ENCODE results near the gene CD151. TPM values are rescaled to one million over a fixed set of nuclear protein-coding genes. Genes with fewer than 3 reads are reported as not detected.

The CD151 gene
- total RNA-seq, 1 experiment from 2014 or later = 825 TPM

DNA sequence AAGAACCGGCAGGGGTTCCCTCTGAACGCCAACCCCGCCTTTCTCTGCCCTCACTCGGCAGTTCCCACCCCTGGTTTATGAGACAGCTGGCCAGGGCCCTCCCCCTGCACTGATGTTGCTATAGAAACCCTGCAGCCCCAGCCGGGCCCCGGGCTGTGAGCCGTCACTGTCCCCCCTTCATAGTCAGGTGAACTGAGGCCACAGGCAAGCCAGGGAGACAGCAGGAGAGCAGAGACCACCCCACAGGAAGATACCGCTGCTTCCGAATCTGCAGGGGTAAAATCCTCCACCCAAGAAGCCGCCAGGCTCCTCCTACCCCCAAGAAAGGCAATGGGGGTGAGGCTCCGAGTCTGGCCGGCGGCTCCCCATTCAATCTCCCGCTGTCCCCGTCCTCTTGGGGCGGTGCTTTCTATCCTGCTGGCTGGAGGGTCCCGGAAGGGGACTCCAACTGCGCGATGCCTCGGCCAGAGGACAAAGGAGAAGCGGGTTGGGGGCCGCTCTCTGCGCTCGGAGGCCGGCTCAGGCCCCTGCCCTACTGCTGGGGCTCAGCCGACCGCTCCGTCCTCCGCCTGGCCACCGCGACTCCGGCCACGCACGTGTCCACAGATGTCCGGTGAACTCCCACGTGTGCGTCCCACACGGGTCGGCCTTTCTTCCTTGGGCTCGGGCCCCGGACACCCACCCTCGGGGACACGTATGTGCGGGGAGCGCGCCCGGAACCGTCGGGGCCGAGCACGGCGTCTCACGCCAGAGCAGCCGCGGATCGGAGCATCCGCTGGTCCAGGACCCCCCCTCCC lies 35.3 kb upstream of the CD151 start:
- DNase-seq (ENCODE audit: low spot score) = peak; percentile 79

DNA sequence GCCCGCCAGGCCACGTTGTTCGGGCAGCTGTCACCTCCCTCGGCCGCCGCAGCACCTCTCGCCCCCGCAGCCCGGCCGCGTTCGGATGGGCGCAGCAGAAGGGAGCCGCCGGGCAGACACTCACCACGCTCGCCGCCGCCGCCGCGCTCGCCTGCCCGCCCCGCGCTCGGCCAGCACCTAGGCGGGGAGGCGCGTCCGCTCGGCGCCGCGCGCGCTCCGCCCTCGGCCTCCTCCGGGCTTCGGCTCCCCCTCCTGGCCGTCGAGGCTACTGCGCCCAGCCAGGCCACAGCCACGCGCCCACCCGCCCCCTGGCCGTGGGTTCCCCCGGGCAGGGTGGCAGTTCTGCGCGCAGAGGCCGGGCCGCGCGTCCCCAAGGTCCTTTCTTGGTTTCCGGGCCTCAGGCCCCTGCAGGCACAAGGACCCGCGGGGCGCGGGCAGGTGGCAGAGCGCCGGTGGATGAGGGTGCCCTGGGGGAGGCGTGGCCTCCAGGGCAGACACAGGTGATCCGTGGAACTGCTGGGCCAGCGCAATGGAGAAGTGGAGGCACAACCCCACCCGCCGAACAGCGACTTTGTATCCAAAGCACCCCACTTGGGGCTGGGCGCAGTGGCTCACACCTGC lies 34.5 kb upstream of the CD151 start, which contains the start of gene SLC25A22:
Gene SLC25A22 (minus strand): TSS at position 189 of the 621 bp plus-strand sequence. CDS start 3,275 bp downstream, outside the sequence.
- DNase-seq (ENCODE audit: low spot score) = peak; percentile 70

DNA sequence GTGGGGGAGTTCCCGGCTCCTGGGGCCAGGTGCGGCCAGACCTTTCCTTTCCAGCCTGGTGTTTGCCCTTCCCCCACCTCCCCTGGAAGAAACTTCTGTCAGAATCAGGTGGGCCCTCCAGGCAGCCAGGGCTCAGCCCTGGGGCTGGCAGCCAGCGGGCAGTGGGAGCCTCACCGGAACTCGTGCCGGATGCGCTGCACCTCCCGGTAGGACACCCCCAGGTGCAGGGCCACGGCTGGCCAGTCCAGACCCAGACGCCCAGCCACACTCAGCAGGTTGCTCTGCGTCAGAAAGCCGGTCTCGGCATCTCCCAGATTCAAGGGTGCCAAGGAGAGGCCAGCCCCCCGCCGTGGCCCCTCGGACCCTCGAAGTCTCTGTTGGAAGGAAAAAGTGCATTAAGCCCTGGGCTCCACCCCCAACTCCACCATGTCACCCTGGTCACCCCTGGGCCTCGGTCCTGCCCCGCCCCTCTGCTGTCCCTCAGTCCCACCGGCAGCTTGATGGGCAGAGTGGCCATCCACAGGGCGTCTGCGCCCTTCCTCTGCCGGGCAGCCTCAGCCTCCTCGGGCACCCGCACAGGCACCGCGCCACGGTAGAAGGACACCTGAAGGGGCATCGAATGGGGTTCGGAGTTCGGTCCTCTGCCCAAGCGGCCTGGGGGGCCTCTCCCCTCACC lies 33.0 kb upstream of the CD151 start:
- DNase-seq (ENCODE audit: low spot score) = no peak

DNA sequence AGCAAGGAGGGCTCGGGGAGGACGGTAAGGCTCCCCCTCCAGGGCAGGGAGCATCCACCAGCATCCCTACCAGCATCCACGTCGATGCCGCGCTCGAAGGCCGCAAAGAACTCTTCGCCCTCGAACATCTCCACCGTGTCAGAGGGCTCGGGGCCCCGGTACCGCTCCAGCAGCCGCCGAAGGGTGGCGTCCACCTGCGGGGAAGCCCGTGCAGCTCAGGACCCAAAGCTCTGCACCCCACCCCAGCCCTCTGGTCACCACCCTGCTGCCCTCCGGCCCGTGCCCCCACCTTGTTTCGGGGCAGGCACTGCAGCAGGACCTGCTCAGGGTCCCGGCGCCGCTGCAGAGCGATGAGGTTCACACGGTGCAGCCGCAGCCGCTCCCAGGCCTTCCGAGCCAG lies 32.3 kb upstream of the CD151 start:
- no peak for DNase-seq (ENCODE audit: low spot score)

DNA sequence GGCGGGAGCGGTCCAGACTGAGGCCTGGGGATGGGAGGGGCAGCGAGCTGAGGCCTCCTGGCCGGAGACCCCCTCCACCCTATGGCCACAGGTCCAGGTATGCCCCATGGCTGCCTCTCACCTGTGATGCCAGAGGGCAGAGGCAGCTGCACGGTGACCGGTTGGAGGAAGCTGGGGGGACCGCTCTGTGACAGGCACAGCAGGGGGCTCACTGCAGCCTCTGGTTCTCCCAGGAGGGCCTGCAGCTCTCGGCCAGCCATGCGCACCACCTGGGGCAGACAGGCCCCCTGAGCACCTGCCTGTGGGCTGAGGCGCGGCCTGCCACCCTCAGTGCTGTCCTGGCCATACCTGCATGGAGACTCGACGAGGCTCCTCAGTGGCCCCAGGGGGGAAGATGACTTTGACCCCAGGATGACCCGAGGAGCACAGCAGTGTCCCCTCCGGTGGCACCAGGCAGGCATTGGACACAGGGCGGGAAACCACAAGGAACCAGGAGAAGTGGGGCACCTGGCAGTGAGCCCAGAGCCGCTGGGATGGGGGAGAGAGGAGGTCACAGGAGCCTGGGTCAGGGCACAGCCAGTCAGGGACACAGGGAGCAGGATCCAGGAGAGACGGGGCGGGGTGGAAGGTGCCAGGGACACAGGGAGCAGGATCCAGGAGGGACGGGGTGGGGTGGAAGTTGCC lies 31.5 kb upstream of the CD151 start:
- no peak for DNase-seq (ENCODE audit: low spot score)

DNA sequence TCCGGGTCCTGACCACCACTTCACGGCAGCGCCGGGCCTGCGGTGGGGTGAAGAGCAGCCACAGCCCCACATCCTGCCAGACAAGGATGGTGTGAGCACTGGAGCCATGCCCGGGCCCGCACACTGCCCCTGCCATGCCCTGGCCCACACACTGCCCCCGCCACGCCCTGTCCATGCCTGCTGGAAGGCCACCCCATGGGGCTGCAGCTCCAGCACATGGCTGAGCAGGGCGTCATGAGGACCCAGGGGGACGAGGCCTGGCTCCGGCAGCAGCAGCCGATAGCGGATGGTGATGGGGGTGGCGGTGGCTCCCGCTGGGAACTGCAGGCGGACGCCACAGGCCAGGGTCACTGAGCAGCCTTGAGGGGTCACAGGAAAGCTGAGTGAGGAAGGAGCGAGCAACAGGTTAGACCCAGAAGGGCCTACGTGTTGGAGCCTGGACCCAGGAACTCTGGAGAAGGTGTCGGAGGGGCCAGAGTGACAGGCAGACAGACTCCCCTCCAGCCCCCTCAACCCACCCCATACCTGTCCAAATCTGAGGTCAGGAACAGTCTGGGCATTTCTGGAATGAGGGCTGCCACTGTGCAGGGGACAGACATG lies 30.6 kb upstream of the CD151 start:
- no peak for DNase-seq (ENCODE audit: low spot score)

DNA sequence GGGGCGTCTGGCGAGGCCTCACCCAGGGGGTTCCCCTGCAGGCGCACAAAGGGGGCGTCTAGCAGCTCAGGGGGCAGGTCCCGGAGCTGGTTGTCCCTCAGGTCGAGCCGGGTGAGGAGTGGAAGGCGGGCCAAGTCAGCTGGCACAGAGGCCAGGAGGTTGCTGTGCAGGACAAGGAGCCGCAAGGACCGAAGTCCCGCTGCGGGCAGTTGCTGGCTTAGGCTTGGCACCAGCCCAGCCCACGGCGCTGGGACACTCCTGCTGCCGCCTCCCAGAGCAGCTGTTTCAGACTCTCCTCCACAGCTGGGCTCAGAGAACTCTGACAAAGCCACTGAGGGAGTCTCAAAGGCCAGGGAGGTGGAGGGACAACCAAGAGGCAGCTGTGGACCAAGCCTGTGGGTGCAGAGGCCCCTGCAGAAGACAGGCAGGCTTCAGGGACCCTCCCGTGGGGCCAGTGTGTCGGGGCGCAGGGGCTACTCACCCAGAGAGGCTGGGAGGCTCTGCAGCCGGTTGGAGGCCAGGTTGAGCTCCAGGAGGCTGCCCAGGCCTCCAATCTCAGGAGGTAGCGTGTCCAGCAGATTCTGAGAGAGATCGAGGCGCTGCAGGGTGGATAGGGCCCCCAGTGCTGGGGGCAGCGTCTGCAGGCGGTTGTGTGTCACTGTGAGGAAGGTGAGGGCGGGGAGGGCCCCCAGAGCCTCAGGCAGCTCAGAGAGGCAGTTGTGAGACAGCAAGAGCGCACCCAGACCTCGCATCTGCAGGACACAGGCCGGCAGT lies 29.9 kb upstream of the CD151 start:
- no peak for DNase-seq (ENCODE audit: low spot score)

DNA sequence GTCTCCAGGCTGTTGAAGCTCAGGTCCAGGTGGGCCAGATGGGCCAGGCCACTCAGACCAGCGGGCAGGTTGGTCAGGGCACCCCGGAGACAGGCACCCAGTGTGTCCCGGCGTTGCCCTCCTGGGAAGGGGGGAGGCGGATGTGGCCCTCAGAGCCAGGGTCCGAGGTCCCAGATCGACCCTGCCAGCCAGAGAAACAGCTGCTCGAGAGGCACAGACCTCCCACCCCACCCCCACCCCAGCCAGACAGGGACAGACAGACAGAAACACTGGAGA lies 29.3 kb upstream of the CD151 start:
- no peak for DNase-seq (ENCODE audit: low spot score)

DNA sequence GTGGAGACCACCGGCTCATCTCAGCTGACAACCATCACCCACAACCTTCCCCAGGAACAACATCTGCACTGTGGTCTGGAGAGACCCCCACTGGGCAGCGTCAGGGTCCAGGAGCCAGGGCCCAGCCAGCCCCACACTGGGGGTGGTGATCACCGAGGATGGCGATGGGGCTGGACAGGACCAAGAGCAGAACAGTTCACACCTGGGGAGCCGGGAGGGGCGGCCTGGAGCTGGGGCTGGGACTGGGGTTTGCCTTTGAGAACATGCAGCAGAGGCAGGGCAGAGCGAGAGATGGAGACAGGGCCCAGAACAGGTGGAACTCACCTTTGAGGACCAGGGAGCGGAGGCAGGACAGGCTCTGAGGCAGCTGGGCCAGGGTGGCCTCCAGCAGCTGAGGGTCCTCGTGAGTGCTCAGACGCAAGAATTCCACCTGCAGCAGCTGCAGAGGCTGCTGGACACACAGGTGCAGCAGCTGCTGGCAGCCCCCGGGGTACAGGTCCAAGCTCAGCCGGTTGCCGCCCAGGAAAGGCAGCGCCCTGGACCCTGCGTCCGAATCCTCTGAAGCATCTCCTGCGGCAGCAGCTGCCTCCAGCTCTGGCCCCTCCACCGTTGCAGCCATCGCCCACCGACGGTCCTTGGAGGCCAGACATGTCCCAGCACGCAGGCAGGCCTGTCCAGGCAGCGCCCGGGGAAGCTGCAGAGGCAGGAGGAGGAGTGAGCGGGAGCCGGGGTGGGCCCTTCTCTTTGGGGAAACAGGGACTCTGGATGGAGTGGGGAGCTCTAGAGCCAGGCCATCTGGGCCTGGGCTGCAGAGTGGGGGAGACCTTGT lies 28.8 kb upstream of the CD151 start:
- DNase-seq (ENCODE audit: low spot score) = no peak

DNA sequence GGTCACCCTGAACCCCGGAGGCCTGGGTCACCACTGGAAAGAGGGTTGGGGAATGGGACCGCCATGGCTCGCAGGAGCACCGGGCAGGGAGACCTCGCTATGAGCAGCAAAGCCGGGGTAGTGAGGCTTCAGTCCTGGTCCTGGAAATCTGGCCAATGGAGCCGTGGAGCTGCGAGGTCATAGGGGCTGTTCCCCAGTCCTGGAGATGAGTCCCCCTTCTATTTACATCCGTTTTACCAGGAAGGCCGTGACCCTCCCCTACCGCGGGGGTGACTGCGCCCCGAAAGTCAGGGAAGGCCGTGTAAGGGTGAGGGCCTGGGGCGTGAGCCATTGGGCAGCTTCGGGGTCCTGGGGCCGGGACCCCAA lies 28.2 kb upstream of the CD151 start:
- DNase-seq (ENCODE audit: low spot score) = no peak

DNA sequence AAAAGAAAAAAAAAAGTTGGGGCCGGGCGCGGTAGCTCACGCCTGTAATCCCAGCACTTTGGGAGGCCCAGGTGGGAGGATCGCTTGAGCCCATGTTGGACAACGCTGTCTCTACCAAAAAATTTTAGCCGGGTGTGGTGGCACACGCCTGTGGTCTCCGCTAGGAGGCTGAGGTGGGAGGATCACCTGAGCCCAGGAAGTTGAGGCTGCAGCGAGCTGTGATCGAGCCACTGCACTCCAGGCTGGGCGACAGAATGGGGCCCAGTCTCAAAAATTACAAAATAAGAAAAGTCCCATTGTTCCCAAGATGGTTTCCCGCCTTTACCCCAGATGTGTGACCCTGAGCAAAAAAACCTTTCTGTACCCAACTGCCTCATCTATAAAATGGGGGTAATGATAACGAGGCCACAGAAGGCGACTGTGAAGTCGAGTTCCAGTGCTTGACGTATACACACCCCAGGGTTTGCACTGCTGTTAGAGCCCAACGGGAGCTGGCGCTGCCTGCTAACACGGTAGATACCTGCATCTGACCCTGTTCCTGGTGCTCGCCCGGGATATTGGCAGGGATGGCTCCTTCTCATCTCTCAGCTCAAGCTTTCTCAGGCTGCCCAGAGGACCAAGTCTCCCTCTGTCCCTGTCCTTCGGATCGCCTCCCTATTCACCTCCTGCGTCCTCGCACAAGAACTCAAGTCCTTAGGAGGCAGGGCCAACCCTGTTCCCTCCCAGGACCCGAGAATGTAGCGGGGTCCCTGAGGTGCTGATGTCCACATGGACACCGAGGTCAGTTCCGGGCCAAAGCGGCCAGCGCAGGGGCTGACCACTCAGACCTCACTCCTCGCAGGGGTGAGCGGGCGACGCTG lies 24.1 kb upstream of the CD151 start:
- DNase-seq (ENCODE audit: low spot score) = no peak

DNA sequence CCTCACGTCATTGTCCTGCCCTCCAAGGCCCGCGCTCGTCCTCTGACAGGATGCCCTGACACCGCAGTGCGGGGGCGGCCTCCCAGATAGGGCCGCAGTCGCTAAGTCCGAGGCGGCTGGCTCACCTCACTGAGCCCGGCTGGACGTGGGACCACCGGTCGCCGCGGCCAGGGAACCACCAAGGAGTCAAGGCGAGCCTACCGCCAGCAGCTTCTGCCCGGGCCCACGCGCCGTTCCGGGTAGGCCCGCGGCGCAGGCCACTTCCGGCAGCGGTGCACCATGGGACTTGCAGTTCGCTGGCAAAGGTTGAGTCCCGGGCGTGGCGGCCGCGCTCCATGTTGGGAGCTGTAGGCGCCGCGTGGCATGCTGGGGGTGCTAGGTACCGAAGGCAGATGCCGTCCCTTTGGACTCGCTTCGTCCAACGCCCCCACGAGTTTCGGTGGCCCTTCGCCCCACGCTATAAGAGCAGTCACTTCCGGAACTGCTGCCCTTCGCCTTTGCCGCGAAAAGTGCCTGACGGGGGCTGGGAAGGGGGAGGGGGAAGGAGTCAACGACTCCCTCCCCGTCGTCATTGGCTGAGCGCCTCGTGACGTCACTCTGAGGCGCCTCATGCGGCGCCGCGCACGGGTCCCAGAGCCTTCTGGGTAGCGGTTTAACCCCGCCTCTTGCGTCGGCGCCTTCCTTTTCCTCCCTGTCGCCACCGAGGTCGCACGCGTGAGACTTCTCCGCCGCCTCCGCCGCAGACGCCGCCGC lies 23.3 kb upstream of the CD151 start, which contains the start of gene RPLP2:
Gene RPLP2 (plus strand): TSS at position 681 of the 753 bp plus-strand sequence. CDS start 268 bp downstream, outside the sequence.
- peak; percentile 97 for DNase-seq (ENCODE audit: low spot score)

DNA sequence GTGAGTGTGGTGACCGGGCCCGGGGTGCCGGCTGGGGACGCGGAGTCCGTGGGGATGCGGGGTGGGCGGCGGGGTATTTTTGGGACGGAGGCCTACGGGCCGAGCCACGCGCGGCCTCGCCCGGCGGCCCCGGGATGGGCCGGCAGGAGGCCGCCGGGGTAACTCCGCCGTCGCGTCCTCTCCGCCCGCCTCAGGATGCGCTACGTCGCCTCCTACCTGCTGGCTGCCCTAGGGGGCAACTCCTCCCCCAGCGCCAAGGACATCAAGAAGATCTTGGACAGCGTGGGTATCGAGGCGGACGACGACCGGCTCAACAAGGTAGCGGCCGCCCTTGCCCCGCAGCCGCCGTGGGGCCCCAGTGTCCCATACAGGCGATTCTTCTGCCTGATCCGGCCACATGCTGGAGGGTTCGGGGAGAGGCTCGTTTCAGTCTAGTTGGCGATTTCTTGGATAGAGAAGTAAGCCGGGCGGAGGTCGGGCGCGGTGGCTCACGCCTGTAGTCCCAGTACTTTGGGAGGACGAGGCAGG lies 22.6 kb upstream of the CD151 start:
- DNase-seq (ENCODE audit: low spot score) = no peak

DNA sequence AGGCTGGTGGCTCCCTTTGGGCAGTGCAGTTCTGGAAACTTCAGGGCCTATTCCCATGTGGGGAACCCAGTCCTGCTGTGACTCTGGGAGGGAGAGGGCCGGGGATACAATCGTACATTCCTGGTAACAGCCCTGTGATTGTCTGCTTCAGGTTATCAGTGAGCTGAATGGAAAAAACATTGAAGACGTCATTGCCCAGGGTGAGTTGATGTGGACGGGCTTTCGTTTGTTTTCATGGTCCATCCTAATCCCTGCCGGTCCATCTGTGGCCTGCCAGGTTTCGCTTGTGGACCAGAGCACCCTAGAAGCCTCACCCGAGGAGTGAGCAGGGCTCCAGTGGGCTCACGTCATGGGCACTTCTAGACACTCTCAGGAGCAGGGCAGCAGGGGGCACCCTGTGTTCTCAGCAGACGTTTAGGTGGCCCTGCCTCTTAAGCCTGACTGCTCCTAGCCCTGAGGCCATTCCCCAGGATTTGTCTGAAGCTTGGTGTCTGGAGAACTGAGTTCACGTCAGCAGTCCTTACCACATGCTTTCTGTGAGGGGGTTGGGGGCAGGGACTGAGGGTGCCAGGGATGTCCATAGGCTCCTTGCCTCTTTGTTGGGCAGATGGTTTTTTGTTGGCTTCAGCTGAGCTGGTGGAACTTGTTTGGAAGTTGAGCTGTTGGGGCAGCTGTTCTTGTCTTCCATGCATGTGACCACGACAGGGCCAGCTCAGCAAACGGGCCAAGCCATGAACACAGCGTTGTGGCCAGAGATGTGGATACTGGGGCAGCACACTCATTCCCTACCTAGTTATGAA lies 21.1 kb upstream of the CD151 start:
- DNase-seq (ENCODE audit: low spot score) = no peak

DNA sequence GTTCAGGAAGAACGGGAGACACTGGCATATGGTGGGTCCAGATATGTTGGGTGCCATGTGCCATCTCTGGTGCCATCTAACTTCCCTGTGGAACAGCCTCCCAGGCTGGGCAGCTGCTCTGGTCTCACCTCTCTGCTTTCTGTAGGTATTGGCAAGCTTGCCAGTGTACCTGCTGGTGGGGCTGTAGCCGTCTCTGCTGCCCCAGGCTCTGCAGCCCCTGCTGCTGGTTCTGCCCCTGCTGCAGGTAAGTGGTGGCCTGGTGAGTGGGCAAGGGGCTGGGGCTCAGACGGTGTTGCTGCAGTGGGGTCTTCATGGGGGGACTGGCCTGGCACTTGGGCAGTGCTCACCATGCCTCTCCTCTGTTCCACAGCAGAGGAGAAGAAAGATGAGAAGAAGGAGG lies 20.4 kb upstream of the CD151 start:
- no peak for DNase-seq (ENCODE audit: low spot score)

DNA sequence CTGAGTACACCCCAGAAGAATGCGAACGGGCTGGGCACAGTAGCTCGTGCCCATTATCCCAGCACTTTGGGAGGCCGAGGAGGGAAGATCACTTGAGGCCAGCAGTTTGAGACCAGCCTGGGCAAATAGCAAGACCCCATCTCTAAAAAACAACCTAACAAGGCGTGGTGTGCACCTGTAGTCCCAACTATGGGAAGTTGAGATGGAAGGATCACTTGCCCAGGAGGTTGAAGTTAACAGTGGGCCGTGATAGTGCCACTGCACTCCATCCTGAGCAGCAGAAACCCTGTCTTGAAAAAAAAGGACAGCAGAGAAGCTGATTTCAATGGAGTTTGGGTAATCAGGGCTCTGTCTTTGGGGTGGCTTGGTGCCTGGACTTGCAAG lies 19.7 kb upstream of the CD151 start:
- no peak for DNase-seq (ENCODE audit: low spot score)

DNA sequence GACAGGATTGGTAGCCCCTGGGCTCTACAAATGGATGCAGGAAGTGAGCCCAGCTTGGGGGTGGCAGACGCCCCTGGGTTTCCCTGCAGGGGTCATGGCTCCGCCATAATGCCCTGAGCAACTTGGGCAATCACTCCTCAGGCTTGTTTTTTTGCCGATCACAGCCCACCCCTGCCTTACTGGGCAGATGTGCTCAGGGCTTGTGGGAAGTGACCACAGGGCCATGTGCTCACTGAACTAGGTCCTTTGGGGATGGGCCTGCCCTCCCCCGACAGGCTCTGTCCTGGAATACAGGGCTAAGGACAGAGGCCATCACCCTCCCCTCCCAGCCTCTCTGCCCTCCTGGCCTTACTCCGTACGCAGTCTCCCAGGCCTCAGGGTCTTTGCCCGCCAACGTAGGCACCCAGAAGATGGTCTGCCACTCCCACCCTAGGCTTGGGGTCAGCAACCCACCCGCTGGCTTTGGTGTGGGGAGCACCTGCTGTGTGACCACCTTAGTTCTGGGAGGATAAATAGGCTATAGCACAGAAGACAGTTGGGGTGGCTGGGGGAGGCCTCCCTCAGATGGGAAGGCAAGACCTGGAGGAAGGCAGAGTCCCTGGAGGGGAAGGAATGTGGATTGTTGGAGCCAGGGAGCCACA lies 19.2 kb upstream of the CD151 start:
- DNase-seq (ENCODE audit: low spot score) = no peak
